NCI-H2029 (cell line): Measurements from ENCODE around the gene POLG.

Source experiments
- DNase-seq: peaks from one replicate; lab custom pipeline; 2025; lab: John Stamatoyannopoulos, UW

The POLG gene

GRCh38 chr15:89356634-89357298 is 22.1 kb upstream of the POLG start:
- DNase-seq = no peak

GRCh38 chr15:89353991-89354390 is 19.4 kb upstream of the POLG start:
- DNase-seq = no peak

- no peak for DNase-seq
These were observed 17.9 kb upstream of the POLG start for GRCh38 chr15:89352476-89352875.

GRCh38 chr15:89349206-89349558 is 14.6 kb upstream of the POLG start:
- no peak for DNase-seq

GRCh38 chr15:89346516-89347231 is 12.1 kb upstream of the POLG start:
- no peak for DNase-seq

- DNase-seq = no peak
These were observed 10.6 kb upstream of the POLG start for GRCh38 chr15:89345248-89345647.

- DNase-seq = no peak
These were observed 8.2 kb upstream of the POLG start for GRCh38 chr15:89342840-89343239.

GRCh38 chr15:89341316-89342005 is 6.8 kb upstream of the POLG start:
- DNase-seq = peak; percentile 70

GRCh38 chr15:89340573-89340972 is 5.9 kb upstream of the POLG start:
- no peak for DNase-seq

- no peak for DNase-seq
These were observed 3.4 kb upstream of the POLG start for GRCh38 chr15:89338036-89338435.

GRCh38 chr15:89335298-89336041 is 846 bp upstream of the POLG start:
- no peak for DNase-seq

- no peak for DNase-seq
These were observed 590 bp downstream of the POLG start for GRCh38 chr15:89333959-89334509.

GRCh38 chr15:89333011-89333860 is 1.4 kb downstream of the POLG start:
- no peak for DNase-seq

- DNase-seq = no peak
These were observed 2.2 kb downstream of the POLG start for GRCh38 chr15:89332446-89332845.

- DNase-seq = no peak
These were observed 3.6 kb downstream of the POLG start for GRCh38 chr15:89330881-89331595.

GRCh38 chr15:89330119-89330518 is 4.5 kb downstream of the POLG start:
- DNase-seq = no peak

GRCh38 chr15:89329329-89330084 is 5.1 kb downstream of the POLG start:
- no peak for DNase-seq

GRCh38 chr15:89328398-89329254 is 6.0 kb downstream of the POLG start:
- DNase-seq = no peak

GRCh38 chr15:89327113-89327512 is 7.5 kb downstream of the POLG start:
- DNase-seq = no peak
